ENCODE results near the gene FAM217A. TPM values are rescaled to one million over a fixed set of nuclear protein-coding genes. Genes with fewer than 3 reads are reported as not detected.
"Not testable (repeated sequence)": the region's sequence is repeated elsewhere in the genome, so short reads cannot be mapped to it uniquely, and the experiment has no call there.

Gene FAM217A
- total RNA-seq, 1 donor from 2014 or later = not detected

DNA sequence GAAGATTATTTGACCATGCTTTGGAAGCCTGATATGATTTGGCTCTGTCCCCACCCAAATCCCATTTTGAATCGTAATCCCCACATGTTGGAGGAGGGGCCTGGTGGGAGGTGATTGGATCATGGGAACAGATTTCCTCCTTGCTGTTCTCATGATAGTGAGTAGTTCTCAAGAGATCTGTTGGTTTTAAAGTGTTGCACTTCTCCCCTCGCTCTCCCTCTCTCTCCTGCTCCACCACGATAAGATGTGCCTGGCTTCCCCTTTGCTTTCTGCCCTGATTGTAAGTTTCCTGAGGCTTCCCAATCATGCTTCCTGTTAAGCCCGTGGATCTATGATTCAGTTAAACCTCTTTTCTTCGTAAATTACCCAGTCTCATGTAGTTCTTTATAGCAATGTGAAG lies 21.7 kb upstream of the FAM217A start:
- no peak for DNase-seq (ENCODE audit: low spot score)
- no peak overlapping the region for H3K4me3 Mint-ChIP-seq (ENCODE audit: unreplicated experiment)
- H3K36me3 Mint-ChIP-seq (ENCODE audit: low read depth) = no peaks in the 10 kb centered on the region

DNA sequence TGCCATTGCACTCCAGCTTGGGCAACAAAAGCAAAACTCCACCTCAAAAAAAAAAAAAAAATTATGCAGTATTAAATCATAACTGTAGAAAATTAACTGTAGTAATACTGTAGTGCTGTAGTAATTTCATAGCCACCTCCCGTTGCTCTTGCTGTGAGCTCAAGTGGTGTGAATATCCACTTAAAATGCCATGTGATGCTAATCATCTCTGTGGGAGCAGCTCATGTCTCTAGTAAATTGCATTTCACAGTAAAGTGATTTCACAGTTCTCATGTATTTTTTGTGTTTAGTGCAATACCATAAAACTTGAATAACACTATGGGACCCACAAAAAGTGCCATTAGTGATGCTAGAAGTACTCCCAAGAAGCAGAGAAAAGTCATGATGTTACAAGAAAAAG lies 14.4 kb upstream of the FAM217A start:
- no peaks in the 10 kb centered on the region for H3K9me3 Mint-ChIP-seq (ENCODE audit: low read depth)
- TF ChIP-seq, protein P1, sequence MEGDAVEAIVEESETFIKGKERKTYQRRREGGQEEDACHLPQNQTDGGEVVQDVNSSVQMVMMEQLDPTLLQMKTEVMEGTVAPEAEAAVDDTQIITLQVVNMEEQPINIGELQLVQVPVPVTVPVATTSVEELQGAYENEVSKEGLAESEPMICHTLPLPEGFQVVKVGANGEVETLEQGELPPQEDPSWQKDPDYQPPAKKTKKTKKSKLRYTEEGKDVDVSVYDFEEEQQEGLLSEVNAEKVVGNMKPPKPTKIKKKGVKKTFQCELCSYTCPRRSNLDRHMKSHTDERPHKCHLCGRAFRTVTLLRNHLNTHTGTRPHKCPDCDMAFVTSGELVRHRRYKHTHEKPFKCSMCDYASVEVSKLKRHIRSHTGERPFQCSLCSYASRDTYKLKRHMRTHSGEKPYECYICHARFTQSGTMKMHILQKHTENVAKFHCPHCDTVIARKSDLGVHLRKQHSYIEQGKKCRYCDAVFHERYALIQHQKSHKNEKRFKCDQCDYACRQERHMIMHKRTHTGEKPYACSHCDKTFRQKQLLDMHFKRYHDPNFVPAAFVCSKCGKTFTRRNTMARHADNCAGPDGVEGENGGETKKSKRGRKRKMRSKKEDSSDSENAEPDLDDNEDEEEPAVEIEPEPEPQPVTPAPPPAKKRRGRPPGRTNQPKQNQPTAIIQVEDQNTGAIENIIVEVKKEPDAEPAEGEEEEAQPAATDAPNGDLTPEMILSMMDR (IDR thresholded peaks at IDR 0.05) = no peak
- no peaks in the 10 kb centered on the region for H3K36me3 Mint-ChIP-seq (ENCODE audit: low read depth)
- H3K27me3 Mint-ChIP-seq (ENCODE audit: low read depth) = no peaks in the 10 kb centered on the region
- H3K4me1 Mint-ChIP-seq (ENCODE audit: low read depth) = no peaks in the 10 kb centered on the region
- H3K4me3 Mint-ChIP-seq (ENCODE audit: unreplicated experiment) = no peak overlapping the region
- no peak overlapping the region for H3K27ac Mint-ChIP-seq (ENCODE audit: unreplicated experiment)
- DNase-seq (ENCODE audit: low spot score) = no peak

More for the DNA sequence above, 21.7 kb upstream of the FAM217A start:
- Mint-ChIP-seq H3K9me3 (ENCODE audit: low read depth) (no peaks in the 10 kb centered on the region), H3K4me1 (ENCODE audit: low read depth) (no peaks in the 10 kb centered on the region), H3K27me3 (ENCODE audit: low read depth) (peaks cover 2% of the 10 kb centered on the region), H3K27ac (ENCODE audit: unreplicated experiment) (no peak overlapping the region)
- TF ChIP-seq, protein P1 (IDR thresholded peaks at IDR 0.05) = no peak

DNA sequence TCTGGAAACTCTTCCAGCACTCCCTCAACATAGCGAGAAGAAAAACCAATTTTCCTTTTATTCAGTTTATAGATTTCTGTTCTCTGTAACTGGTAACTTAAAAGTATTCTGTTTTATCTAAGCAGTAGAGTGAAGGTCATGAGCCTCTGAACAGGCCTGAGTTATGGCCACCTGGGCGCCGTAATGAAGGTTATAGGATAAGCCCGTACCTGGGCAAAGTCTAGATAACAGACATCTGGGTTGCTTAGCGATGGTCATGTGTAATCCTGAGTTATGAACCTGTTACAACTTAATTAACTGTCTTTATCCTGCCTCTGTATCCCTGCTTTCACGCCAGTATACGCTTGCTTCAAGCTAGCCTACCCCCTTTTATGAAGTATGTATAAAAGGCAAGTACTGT lies 13.0 kb upstream of the FAM217A start:
- Mint-ChIP-seq H3K9me3 (ENCODE audit: low read depth) (no peaks in the 10 kb centered on the region), H3K4me1 (ENCODE audit: low read depth) (no peaks in the 10 kb centered on the region)

DNA sequence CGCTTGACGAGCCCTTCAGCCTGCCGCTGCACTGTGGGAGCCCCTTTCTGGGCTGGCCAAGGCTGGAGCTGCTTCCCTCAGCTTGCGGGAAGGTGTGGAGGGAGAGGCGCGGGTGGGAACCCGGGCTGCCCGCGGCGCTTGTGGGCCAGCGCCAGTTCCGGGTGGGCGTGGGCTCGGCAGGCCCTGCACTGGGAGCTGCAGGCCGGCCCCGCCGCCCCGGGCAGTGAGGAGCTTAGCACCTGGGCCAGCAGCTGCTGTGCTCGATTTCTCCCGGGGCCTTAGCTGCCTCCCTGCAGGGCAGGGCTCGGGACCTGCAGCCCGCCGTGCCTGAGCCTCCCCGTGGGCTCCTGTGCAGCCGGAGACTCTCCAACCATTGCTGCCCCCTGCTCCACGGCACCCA lies 11.1 kb upstream of the FAM217A start:
- H3K4me3 Mint-ChIP-seq (ENCODE audit: unreplicated experiment); H3K9me3 Mint-ChIP-seq (ENCODE audit: low read depth); H3K4me1 Mint-ChIP-seq (ENCODE audit: low read depth); H3K27ac Mint-ChIP-seq (ENCODE audit: unreplicated experiment); DNase-seq (ENCODE audit: low spot score); H3K36me3 Mint-ChIP-seq (ENCODE audit: low read depth); H3K27me3 Mint-ChIP-seq (ENCODE audit: low read depth): not testable (repeated sequence)

More for the DNA sequence above, 13.0 kb upstream of the FAM217A start:
- Mint-ChIP-seq H3K4me3 (ENCODE audit: unreplicated experiment) (no peak overlapping the region), H3K27ac (ENCODE audit: unreplicated experiment) (no peak overlapping the region), H3K36me3 (ENCODE audit: low read depth) (no peaks in the 10 kb centered on the region), H3K27me3 (ENCODE audit: low read depth) (no peaks in the 10 kb centered on the region)
- TF ChIP-seq, protein P1 (IDR thresholded peaks at IDR 0.05) = no peak
- no peak for DNase-seq (ENCODE audit: low spot score)

DNA sequence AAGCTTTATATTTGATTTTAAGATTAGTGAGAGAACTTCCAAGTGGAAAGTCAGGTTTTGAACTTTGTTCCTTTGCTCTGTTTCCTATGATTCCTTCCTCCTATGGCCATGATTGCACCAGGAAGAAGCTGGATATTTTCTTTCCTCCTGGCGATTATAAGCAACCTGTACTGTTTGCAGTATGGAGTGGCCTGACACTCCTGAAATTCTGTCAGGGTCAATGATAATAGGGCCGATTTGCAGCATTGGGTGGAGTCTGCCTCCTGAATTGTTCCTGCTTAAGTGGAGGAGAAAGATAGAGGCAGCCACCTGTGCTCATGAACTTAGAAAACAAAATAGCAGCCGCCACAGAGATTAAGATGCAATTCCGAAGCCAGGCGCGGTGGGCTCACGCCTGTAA lies 9.8 kb upstream of the FAM217A start:
- no peaks in the 10 kb centered on the region for H3K9me3 Mint-ChIP-seq (ENCODE audit: low read depth)
- no peak overlapping the region for H3K27ac Mint-ChIP-seq (ENCODE audit: unreplicated experiment)
- TF ChIP-seq, protein P1 (IDR thresholded peaks at IDR 0.05) = no peak
- DNase-seq (ENCODE audit: low spot score) = no peak
- H3K27me3 Mint-ChIP-seq (ENCODE audit: low read depth) = no peaks in the 10 kb centered on the region
- no peak overlapping the region for H3K4me3 Mint-ChIP-seq (ENCODE audit: unreplicated experiment)
- H3K4me1 Mint-ChIP-seq (ENCODE audit: low read depth) = peaks cover 6% of the 10 kb centered on the region
- no peaks in the 10 kb centered on the region for H3K36me3 Mint-ChIP-seq (ENCODE audit: low read depth)

DNA sequence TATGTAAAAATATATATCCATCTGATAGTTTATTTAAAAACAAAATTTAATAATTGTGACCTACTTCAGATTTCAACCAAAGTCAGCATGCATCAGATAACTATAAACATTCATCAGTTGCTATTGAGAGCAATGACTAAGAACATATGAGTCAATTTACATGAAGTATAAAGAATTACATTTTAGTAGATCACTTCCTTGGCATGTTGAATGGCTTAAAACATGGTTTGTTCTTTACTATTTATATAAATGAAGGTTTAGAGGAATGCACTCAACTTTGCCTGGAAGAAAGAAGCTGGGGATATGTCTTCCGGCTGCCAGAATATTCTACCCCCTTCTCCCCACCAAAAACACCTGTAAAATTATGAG lies 6.4 kb upstream of the FAM217A start:
- no peak overlapping the region for H3K27ac Mint-ChIP-seq (ENCODE audit: unreplicated experiment)
- TF ChIP-seq, protein P1 (IDR thresholded peaks at IDR 0.05) = no peak
- H3K36me3 Mint-ChIP-seq (ENCODE audit: low read depth) = no peaks in the 10 kb centered on the region
- no peaks in the 10 kb centered on the region for H3K27me3 Mint-ChIP-seq (ENCODE audit: low read depth)
- DNase-seq (ENCODE audit: low spot score) = no peak
- H3K4me3 Mint-ChIP-seq (ENCODE audit: unreplicated experiment) = no peak overlapping the region
- H3K4me1 Mint-ChIP-seq (ENCODE audit: low read depth) = peaks cover 6% of the 10 kb centered on the region
- no peaks in the 10 kb centered on the region for H3K9me3 Mint-ChIP-seq (ENCODE audit: low read depth)
